NCI-H526 treated with DMSO at 0.1 percent for 48 hours (cell line): Measurements from ENCODE around the gene UGT1A6.
"Not testable (repeated sequence)": the region's sequence is repeated elsewhere in the genome, so short reads cannot be mapped to it uniquely, and the experiment has no call there.

Source experiments
- DNase-seq: peaks from one replicate; lab custom pipeline; 2025; lab: John Stamatoyannopoulos, UW

UGT1A6 gene

GRCh38 chr2:233728723-233729301 is 36.1 kb downstream of the UGT1A6 start, which contains the start of gene UGT1A3:
Gene UGT1A3, plus strand, starts transcription at chr2:233729042. Its CDS starts 85 bp downstream, at chr2:233729127.
- DNase-seq, result no peak

GRCh38 chr2:233736868-233737653 is 44.4 kb downstream of the UGT1A6 start:
- not testable (repeated sequence) for DNase-seq

GRCh38 chr2:233740870-233741269 is 48.2 kb downstream of the UGT1A6 start:
- no peak for DNase-seq

GRCh38 chr2:233743464-233744259 is 51.0 kb downstream of the UGT1A6 start:
- DNase-seq, result no peak

GRCh38 chr2:233745073-233745755 is 52.5 kb downstream of the UGT1A6 start:
- no peak for DNase-seq

- not testable (repeated sequence) for DNase-seq
These were observed 53.1 kb downstream of the UGT1A6 start for GRCh38 chr2:233745838-233746237.

GRCh38 chr2:233746475-233747282 is 54.0 kb downstream of the UGT1A6 start:
- no peak for DNase-seq

- no peak for DNase-seq
These were observed 54.5 kb downstream of the UGT1A6 start for GRCh38 chr2:233747283-233747544.

- not testable (repeated sequence) for DNase-seq
These were observed 58.0 kb downstream of the UGT1A6 start for GRCh38 chr2:233750689-233751088.

GRCh38 chr2:233751212-233752009 is 58.7 kb downstream of the UGT1A6 start:
- DNase-seq, result not testable (repeated sequence)

- no peak for DNase-seq
These were observed 62.4 kb downstream of the UGT1A6 start for GRCh38 chr2:233754872-233755611.

GRCh38 chr2:233756429-233757081 is 63.9 kb downstream of the UGT1A6 start:
- DNase-seq, result no peak

- no peak for DNase-seq
These were observed 65.5 kb downstream of the UGT1A6 start for GRCh38 chr2:233758141-233758540.

- no peak for DNase-seq
These were observed 66.2 kb downstream of the UGT1A6 start for GRCh38 chr2:233758849-233759248.

GRCh38 chr2:233760043-233760442 is 67.4 kb downstream of the UGT1A6 start, which contains the start of gene UGT1A1:
Gene UGT1A1, plus strand, starts transcription at chr2:233760270. Its CDS starts 18 bp downstream, at chr2:233760288.
- no peak for DNase-seq

GRCh38 chr2:233761040-233761769 is 68.5 kb downstream of the UGT1A6 start:
- DNase-seq, result no peak

GRCh38 chr2:233764264-233764663 is 71.6 kb downstream of the UGT1A6 start:
- no peak for DNase-seq

GRCh38 chr2:233764761-233765160 is 72.1 kb downstream of the UGT1A6 start:
- no peak for DNase-seq

- no peak for DNase-seq
These were observed 73.7 kb downstream of the UGT1A6 start for GRCh38 chr2:233766416-233766815.
